ENCODE data around the gene LMX1B. TPM values are rescaled to one million over a fixed set of nuclear protein-coding genes. Genes with fewer than 3 reads are reported as not detected.

Gene LMX1B
- polyA plus RNA-seq, 1 experiment: not detected

GRCh38 chr9:126639318-126640000 lies 25.7 kb downstream of the LMX1B start:
- Histone ChIP-seq H3K9me3 (ENCODE audit: control insufficient read depth, insufficient read depth, low read length) (no peaks in the 10 kb centered on the region), H3K27ac (ENCODE audit: low read depth, low read length) (no peak overlapping the region), H3K4me3 (ENCODE audit: low read depth, low read length) (no peak overlapping the region), H3K27me3 (ENCODE audit: control insufficient read depth, insufficient read depth, low read length) (peaks cover 94% of the 10 kb centered on the region)
- no peak for TF ChIP-seq CTCF (IDR thresholded peaks at IDR 0.05; ENCODE audit: low read depth, low read length)
- DNase-seq (ENCODE audit: low read depth, low spot score): no peak
- POLR2A ChIA-PET: no interaction called here
- CTCF ChIA-PET: no interaction called here

- H3K27ac ChIP-seq (ENCODE audit: low read depth, low read length): no peak overlapping the region
- H3K27me3 ChIP-seq (ENCODE audit: control insufficient read depth, insufficient read depth, low read length): peaks cover 95% of the 10 kb centered on the region
- TF ChIP-seq CTCF (IDR thresholded peaks at IDR 0.05; ENCODE audit: low read depth, low read length): no peak
- no peak overlapping the region for H3K4me3 ChIP-seq (ENCODE audit: low read depth, low read length)
- ChIA-PET CTCF (no interaction called here), POLR2A (no interaction called here)
- DNase-seq (ENCODE audit: low read depth, low spot score): no peak
- no peaks in the 10 kb centered on the region for H3K9me3 ChIP-seq (ENCODE audit: control insufficient read depth, insufficient read depth, low read length)
Observed at GRCh38 chr9:126641118-126641851, 27.6 kb downstream of the LMX1B start.

GRCh38 chr9:126642010-126642744 lies 28.4 kb downstream of the LMX1B start:
- no peak overlapping the region for H3K4me3 ChIP-seq (ENCODE audit: low read depth, low read length)
- peaks cover 95% of the 10 kb centered on the region for H3K27me3 ChIP-seq (ENCODE audit: control insufficient read depth, insufficient read depth, low read length)
- H3K27ac ChIP-seq (ENCODE audit: low read depth, low read length): no peak overlapping the region
- POLR2A ChIA-PET: no interaction called here
- no peak for TF ChIP-seq CTCF (IDR thresholded peaks at IDR 0.05; ENCODE audit: low read depth, low read length)
- CTCF ChIA-PET: no interaction called here
- no peak for DNase-seq (ENCODE audit: low read depth, low spot score)
- no peaks in the 10 kb centered on the region for H3K9me3 ChIP-seq (ENCODE audit: control insufficient read depth, insufficient read depth, low read length)

- peaks cover 95% of the 10 kb centered on the region for H3K27me3 ChIP-seq (ENCODE audit: control insufficient read depth, insufficient read depth, low read length)
- no peak for DNase-seq (ENCODE audit: low read depth, low spot score)
- H3K4me3 ChIP-seq (ENCODE audit: low read depth, low read length): no peak overlapping the region
- H3K9me3 ChIP-seq (ENCODE audit: control insufficient read depth, insufficient read depth, low read length): no peaks in the 10 kb centered on the region
- TF ChIP-seq CTCF (IDR thresholded peaks at IDR 0.05; ENCODE audit: low read depth, low read length): no peak
- no peak overlapping the region for H3K27ac ChIP-seq (ENCODE audit: low read depth, low read length)
- ChIA-PET CTCF (interaction anchor here (0.6 kb wide), 1 partner anchor 91 kb away, joined by 5 read pairs; no protein-coding TSS in a partner anchor), POLR2A (no interaction called here)
Observed at GRCh38 chr9:126642839-126643238, 29.1 kb downstream of the LMX1B start.
